NCI-H2227 (cell line): Measurements from ENCODE around the gene PTPN5.

ENCODE experiments used
- DNase-seq: peaks from one replicate; lab custom pipeline; 2025; ENCODE audit not compliant: unreplicated experiment; lab: John Stamatoyannopoulos, UW

Gene PTPN5

GRCh38 chr11:18773681-18774080, 17.9 kb downstream of the PTPN5 start:
- no peak for DNase-seq

- no peak for DNase-seq
Observed at GRCh38 chr11:18773104-18773503, 18.5 kb downstream of the PTPN5 start.

DNA sequence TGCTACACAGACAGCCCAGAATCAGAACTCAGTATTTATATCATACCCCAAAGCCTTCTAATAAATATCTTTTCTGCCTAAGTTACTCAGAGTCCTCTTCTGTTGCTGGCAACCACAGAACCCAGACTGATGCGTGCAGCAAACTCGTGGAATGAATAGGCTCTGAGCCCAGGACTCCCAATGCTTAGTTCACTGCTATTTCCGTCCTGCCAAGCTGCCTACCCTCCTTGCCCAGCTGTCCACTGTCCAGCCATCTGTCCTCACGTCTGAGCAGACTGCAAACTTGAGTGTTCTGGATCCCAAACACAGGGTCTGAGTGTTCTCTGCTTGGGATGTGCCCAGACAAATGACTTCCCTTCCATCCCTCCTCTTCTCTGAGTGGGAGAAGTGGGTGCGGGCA, 19.4 kb downstream of the PTPN5 start:
- DNase-seq, result no peak

GRCh38 chr11:18771266-18772035, 20.1 kb downstream of the PTPN5 start:
- DNase-seq, result no peak

- DNase-seq, result no peak
Observed at GRCh38 chr11:18770479-18771125, 21.0 kb downstream of the PTPN5 start.

DNA sequence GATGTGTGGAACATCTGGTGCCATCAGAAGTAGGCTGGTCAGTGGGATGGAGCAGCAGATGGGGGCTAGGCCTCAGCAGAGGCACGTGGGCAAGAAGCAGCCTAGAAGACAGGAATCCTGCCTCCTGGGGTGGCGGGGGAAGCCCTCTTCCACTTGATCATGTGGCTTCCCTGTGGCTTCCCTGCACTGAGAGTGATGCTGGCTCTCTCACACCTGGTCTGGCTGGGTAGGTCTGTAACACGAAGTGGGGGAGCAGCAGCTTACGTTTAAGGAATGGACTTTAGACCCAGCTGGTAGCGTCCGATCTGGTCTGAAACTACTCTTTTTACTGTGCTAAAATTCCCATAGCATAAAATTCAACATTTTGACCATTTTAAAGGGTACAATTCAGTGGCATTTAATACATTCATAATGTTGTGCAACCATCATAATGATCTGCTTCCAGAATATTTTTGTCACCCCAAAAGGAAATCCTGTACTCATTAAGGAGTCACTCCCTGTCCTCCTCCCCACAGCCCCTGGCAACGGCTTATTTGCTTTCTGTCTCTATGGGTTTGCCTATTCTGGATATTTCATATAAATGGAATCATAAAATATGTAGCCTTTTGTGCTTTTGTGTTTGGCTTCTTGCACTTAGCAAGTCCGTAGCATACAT, 21.7 kb downstream of the PTPN5 start:
- DNase-seq, result no peak

GRCh38 chr11:18768978-18769377, 22.6 kb downstream of the PTPN5 start:
- DNase-seq, result no peak

- no peak for DNase-seq
Observed at GRCh38 chr11:18768472-18768901, 23.1 kb downstream of the PTPN5 start.

GRCh38 chr11:18766015-18766414, 25.6 kb downstream of the PTPN5 start:
- DNase-seq, result no peak

DNA sequence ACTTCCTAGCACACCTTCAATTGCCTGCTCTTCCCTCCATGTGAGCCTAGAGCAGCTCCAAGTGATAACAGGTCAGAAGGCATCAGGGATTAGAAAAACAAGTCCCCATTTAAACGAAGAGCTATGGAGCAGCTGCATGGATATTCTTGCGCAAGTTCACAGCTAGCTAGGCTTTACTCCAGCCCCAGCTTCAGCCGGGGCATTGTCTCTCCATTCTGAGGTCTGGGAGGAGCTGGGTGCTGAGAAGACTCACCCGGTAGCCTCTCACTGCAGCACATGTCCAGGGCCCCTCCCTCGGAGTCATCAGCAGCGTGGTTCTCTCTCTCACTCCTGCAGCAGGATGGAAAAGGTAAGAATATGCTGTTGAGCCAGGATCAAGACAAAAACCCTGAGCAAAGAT, 26.0 kb downstream of the PTPN5 start:
- no peak for DNase-seq

DNA sequence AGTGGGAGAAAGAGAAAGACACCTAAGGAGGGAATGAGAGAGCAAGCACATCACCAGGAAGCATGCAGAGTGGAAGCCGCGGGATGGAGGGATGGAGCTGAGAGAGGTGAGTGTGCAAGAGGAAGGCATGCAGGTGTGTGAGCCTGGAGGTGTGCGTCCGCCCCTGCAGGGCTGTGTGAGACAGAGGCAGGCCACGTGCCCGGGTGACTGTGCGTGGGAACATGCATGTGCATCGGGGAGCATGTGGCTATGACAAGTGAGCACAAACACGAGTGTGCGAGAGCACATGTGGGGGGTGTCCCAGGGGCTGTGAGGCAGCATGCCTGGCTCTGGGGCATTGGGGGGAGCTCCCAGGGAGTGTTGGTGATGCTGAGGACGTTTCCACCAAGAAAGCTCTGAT, 29.9 kb downstream of the PTPN5 start:
- no peak for DNase-seq

- DNase-seq, result no peak
Observed at GRCh38 chr11:18761144-18761543, 30.5 kb downstream of the PTPN5 start.

DNA sequence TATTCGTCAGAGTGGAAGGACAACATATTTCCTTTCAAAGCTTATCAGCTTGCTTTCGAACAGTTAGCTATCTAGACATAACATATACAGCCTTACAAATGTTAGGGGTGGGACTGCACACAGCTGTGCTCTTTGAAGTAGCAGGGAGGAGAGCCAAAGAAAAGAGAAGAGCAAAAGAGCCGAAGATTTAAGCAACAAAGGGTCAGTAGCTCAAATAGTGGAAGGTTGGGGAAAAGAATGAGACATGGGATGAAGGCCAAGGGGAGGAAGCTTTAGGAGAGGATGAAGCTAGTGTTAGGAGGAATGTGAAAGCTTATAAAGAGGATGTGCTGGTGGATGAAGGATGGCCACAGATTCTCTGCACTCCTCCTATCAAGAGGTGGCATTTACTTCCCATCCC, 33.8 kb downstream of the PTPN5 start:
- DNase-seq, result no peak

- no peak for DNase-seq
Observed at GRCh38 chr11:18756889-18757288, 34.7 kb downstream of the PTPN5 start.

- no peak for DNase-seq
Observed at GRCh38 chr11:18754308-18754707, 37.3 kb downstream of the PTPN5 start.

GRCh38 chr11:18752502-18752901, 39.1 kb downstream of the PTPN5 start:
- peak; percentile 30 for DNase-seq

DNA sequence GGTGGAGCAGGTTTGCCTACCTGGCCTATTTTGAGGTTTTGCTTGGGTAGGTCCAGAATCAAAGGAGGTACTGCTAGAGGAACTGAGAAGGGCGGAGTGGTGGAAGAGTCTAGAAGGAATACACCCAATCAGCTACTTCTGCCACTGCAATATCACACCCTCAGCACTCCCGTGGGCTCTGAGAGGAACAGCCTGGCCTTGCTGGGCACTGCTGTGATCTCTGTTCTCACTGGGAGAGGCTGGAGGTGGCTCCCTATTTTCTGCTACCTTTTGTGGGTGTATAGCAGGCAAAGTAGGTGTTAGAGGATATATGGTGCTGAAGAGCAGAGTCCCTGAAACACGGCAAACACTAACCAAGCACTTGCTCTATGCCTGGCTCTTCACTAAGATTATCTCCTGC, 40.7 kb downstream of the PTPN5 start:
- no peak for DNase-seq

DNA sequence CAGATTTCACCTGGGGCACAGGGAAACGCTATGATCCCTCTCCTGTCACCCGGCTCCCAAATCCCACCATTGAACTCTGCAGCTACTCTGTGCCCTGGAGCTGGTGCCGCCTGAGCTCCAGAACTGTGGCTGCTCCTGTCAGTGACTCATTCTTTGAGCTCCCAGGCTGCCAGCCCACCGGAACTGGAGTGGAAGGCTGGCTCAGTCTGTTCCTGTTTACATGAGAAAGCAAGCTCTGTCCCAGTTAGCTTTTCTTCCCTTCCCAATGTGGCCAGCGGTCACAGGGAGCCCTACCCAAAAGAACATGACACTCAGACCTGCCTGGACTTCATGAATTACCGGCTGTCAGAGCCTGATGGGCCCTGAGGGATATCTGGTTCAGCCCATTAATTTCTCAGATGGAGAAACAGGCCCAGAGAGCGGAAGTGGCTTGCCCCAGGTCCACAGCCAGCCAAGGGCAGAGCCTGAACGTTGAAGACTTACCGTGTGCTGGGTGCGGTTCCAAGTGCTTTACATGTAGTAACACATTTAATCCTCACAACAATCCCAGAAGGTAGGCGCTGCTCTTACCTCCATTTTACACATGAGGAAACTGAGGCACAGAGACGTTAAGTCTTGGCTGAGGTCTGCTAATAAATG, 41.8 kb downstream of the PTPN5 start:
- DNase-seq, result no peak

DNA sequence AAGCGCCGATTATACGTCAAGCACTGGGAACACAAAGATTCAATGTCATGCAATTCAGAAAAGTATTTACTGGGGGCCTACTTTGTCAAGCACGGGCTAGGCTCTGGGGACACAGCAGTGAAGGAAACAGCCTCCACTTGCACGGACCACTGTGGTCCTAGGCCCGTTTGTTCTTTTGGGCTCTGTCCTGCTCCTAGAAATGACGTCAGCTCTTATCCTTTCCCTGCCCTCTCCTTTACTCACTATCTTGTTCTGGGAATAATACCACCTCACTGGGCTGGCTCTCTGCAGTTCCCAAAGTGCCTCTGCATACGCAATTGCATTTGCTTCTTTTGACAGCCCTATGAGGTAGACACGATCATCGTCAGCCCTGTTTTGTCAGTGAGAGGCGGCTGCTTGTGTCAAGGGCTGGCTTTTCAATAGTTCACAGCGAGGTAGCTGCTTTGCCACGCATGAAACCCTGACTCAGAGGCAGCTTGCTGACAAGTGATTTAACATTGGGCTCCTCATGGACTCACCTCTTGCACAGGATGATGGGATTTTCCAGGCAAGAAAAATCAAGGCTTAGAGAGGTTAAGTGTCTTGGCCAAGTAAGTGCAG, 42.7 kb downstream of the PTPN5 start:
- DNase-seq, result no peak

- DNase-seq, result no peak
Observed at GRCh38 chr11:18745251-18745650, 46.3 kb downstream of the PTPN5 start.

DNA sequence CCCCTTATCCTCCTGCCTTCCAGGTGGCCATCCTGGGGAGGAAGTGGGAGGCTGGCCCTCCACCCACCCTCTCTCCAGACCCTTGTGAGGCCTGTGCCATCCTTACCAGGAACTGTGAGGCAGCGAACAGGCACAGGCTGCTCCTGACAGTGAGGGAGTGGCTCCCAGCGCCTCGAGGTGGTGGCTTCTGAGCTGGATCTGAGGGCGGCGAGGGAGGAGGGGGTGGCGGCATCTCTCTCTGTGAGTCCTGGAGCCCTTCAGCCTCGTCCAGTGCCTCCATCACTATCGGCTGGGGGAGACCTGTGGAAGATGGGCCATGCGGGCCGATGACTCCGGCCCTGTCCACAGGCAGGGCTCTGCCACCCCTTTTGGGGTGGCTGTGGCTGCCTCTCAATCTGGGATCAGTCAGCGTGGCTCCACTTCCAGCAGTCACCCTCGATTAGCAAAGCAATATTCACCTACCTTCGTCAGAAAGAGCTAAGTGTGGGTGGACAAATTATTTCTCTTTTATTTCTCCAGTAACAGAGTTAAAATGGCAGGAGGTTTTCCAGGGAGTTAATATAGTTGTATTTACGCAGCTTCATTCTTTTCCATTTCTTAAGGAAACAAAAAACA, 47.6 kb downstream of the PTPN5 start:
- DNase-seq, result no peak
